Testis (tissue), 2 donors: Measurements from ENCODE around the gene CA9.

Experiments used
- POLR2A ChIP-seq: fragments of 450-650 bp; IDR thresholded peaks from one replicate; pipeline ENCODE4 v1.6.1; 2017; ENCODE audit warnings: antibody characterized with exemption, mild to moderate bottlenecking, moderate library complexity
- TF ChIP-seq, protein P1 (sequence below), 3 experiments: fragments of 450-650 bp in 2 of 3; fragments of 200-600 bp in 1 of 3; sonication (generic) in 1 of 3; IDR thresholded peaks; one replicate each; pipeline ENCODE4 v1.5.1; 2016 to 2019; ENCODE audit warnings: antibody characterized with exemption in 3 of 3, mild to moderate bottlenecking in 2 of 3, moderate library complexity in 1 of 3

- peak; percentile 50 for TF ChIP-seq POLR2A
- TF ChIP-seq, protein P1, sequence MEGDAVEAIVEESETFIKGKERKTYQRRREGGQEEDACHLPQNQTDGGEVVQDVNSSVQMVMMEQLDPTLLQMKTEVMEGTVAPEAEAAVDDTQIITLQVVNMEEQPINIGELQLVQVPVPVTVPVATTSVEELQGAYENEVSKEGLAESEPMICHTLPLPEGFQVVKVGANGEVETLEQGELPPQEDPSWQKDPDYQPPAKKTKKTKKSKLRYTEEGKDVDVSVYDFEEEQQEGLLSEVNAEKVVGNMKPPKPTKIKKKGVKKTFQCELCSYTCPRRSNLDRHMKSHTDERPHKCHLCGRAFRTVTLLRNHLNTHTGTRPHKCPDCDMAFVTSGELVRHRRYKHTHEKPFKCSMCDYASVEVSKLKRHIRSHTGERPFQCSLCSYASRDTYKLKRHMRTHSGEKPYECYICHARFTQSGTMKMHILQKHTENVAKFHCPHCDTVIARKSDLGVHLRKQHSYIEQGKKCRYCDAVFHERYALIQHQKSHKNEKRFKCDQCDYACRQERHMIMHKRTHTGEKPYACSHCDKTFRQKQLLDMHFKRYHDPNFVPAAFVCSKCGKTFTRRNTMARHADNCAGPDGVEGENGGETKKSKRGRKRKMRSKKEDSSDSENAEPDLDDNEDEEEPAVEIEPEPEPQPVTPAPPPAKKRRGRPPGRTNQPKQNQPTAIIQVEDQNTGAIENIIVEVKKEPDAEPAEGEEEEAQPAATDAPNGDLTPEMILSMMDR (IDR thresholded peaks at IDR 0.05) = peak; percentile 92 to 98 (median 94)
Observed at GRCh38 chr9:35646533-35647265, 27.0 kb upstream of the CA9 start.
